ENCODE results near the gene MAPK8. TPM values are rescaled to one million over a fixed set of nuclear protein-coding genes. Genes with fewer than 3 reads are reported as not detected.

MAPK8 gene
- total RNA-seq, 1 donor from 2014 or later, result 57.1 TPM

DNA sequence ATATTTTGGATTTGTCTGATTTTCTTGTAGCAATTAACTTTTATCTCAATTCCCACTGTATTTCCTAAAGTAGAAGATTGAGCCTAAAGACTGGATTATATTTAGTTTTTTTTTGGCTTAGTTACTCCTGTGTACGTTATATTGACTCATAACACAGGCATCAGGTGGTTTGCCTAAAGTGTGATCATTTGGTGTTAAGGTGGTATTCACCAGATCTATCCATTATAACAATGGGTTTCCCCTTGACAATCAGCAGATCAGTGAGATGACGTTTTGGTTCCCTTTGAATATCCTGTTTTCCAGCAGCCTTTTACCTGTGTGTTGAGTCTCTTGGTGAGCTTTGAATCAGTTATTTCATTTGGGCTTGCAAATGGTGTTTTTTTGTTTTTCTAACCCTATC is 18.1 kb downstream of the MAPK8 start:
- no peak for DNase-seq (ENCODE audit: extremely low spot score, unreplicated experiment)
- no peaks in the 10 kb centered on the region for H3K9me3 Mint-ChIP-seq (ENCODE audit: unreplicated experiment)
- no peak overlapping the region for H3K27ac Mint-ChIP-seq (ENCODE audit: unreplicated experiment)
- no peak overlapping the region for H3K4me3 Mint-ChIP-seq (ENCODE audit: unreplicated experiment)
- TF ChIP-seq, protein P1, sequence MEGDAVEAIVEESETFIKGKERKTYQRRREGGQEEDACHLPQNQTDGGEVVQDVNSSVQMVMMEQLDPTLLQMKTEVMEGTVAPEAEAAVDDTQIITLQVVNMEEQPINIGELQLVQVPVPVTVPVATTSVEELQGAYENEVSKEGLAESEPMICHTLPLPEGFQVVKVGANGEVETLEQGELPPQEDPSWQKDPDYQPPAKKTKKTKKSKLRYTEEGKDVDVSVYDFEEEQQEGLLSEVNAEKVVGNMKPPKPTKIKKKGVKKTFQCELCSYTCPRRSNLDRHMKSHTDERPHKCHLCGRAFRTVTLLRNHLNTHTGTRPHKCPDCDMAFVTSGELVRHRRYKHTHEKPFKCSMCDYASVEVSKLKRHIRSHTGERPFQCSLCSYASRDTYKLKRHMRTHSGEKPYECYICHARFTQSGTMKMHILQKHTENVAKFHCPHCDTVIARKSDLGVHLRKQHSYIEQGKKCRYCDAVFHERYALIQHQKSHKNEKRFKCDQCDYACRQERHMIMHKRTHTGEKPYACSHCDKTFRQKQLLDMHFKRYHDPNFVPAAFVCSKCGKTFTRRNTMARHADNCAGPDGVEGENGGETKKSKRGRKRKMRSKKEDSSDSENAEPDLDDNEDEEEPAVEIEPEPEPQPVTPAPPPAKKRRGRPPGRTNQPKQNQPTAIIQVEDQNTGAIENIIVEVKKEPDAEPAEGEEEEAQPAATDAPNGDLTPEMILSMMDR (IDR thresholded peaks at IDR 0.05), result no peak
- H3K36me3 Mint-ChIP-seq (ENCODE audit: unreplicated experiment), result peaks cover 2% of the 10 kb centered on the region
- H3K27me3 Mint-ChIP-seq (ENCODE audit: unreplicated experiment), result no peaks in the 10 kb centered on the region
- H3K4me1 Mint-ChIP-seq (ENCODE audit: unreplicated experiment), result peaks cover 11% of the 10 kb centered on the region

DNA sequence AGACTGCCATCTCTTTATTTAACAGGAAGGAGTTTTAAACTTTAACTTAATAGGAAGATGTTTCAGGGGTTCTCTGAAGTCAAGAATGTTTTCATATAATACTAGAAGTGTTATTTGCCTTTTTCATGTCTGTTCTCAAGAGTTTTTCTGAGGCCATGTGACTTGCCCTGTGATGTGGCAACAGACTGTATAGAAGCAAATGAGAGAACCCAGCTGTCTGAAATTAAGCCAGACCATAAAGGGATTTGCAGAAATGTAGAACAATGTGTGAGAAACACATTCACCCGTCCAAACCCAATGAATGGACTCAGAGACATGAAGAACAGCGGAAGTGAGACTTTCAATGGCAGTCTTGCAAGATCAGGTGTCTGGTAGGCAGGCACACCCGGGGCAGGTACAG is 23.8 kb downstream of the MAPK8 start:
- Mint-ChIP-seq H3K36me3 (ENCODE audit: unreplicated experiment) (peaks cover 32% of the 10 kb centered on the region), H3K9me3 (ENCODE audit: unreplicated experiment) (peaks cover 23% of the 10 kb centered on the region), H3K4me1 (ENCODE audit: unreplicated experiment) (peaks cover 3% of the 10 kb centered on the region), H3K27me3 (ENCODE audit: unreplicated experiment) (no peaks in the 10 kb centered on the region), H3K4me3 (ENCODE audit: unreplicated experiment) (no peak overlapping the region), H3K27ac (ENCODE audit: unreplicated experiment) (no peak overlapping the region)
- TF ChIP-seq, protein P1 (IDR thresholded peaks at IDR 0.05), result no peak
- DNase-seq (ENCODE audit: extremely low spot score, unreplicated experiment), result no peak

DNA sequence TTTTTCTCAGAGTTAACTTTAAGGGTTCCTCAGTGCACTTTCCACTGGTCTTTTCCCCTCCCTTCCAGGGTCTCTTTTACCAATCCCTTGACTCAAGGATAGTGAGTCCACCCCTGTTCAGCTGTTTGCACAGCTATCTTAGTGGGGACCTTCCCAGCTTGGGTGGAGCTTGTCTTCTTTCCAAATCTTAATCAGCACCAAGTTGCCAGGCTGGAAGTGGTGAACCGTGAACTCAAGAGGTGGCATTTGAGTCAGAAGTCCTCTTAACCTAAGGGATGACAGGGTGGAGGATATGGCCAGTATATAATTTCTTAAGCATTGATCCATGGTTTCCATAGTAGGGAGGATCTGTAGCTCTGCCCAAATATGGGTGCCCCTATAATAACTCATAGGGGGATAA is 25.0 kb downstream of the MAPK8 start:
- peaks cover 3% of the 10 kb centered on the region for H3K4me1 Mint-ChIP-seq (ENCODE audit: unreplicated experiment)
- H3K36me3 Mint-ChIP-seq (ENCODE audit: unreplicated experiment), result peaks cover 32% of the 10 kb centered on the region
- DNase-seq (ENCODE audit: extremely low spot score, unreplicated experiment), result no peak
- no peaks in the 10 kb centered on the region for H3K27me3 Mint-ChIP-seq (ENCODE audit: unreplicated experiment)
- H3K4me3 Mint-ChIP-seq (ENCODE audit: unreplicated experiment), result no peak overlapping the region
- H3K9me3 Mint-ChIP-seq (ENCODE audit: unreplicated experiment), result peaks cover 23% of the 10 kb centered on the region
- TF ChIP-seq, protein P1 (IDR thresholded peaks at IDR 0.05), result no peak
- H3K27ac Mint-ChIP-seq (ENCODE audit: unreplicated experiment), result no peak overlapping the region

DNA sequence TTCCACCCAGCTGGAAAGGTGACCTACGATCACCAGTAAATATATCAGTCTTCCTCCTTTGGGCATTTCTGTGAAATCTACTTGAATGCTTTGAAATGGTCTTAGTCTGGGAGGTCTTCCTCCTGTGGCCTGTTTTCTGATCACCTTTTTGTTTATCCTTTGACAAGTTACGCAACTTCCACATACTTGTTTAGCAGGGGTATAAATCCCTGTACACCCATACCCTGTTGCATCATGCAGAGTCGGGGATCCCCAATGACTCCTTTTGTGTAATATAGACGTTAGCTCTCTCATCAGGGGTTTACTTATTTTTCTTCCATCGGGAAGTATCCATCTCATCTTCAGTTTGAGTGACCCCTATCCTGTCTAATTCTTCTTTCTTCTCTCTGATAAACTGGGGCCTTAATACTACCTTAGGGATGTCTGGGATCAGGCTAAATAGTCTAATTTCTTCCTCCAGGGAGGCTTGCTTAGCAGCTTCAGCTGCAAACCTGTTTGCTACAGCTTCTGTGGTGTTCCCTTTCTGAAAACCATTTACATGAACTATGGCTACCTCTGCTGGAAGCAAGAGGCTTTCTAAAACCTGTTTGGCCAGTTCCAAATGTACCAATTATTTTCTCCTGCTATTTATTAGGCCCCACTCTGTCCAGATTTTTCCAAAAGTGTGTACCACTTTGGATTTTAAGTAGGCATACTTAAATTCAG is 25.8 kb downstream of the MAPK8 start:
- no peak for DNase-seq (ENCODE audit: extremely low spot score, unreplicated experiment)
- no peaks in the 10 kb centered on the region for H3K27me3 Mint-ChIP-seq (ENCODE audit: unreplicated experiment)
- H3K9me3 Mint-ChIP-seq (ENCODE audit: unreplicated experiment), result peaks cover 23% of the 10 kb centered on the region
- TF ChIP-seq, protein P1 (IDR thresholded peaks at IDR 0.05), result no peak
- H3K36me3 Mint-ChIP-seq (ENCODE audit: unreplicated experiment), result peaks cover 34% of the 10 kb centered on the region
- H3K27ac Mint-ChIP-seq (ENCODE audit: unreplicated experiment), result no peak overlapping the region
- no peak overlapping the region for H3K4me3 Mint-ChIP-seq (ENCODE audit: unreplicated experiment)
- peaks cover 3% of the 10 kb centered on the region for H3K4me1 Mint-ChIP-seq (ENCODE audit: unreplicated experiment)

DNA sequence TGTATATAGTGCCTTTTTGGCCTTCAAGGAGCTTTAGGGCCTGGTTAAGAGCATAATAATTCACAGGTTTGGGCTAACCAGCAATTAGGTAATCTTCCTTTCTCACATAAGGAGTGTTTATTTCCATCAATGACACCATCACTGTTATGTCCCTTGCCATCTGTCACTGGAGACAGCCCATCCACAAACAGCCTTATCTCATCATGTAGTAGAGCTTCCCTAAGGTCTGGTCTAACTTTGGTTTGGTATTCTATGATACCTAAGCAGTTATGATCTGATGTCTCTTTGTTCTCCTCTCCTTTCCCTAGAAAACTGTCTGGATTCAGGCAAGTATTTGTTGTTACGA is 26.4 kb downstream of the MAPK8 start:
- no peak for DNase-seq (ENCODE audit: extremely low spot score, unreplicated experiment)
- TF ChIP-seq, protein P1 (IDR thresholded peaks at IDR 0.05), result no peak
- no peak overlapping the region for H3K4me3 Mint-ChIP-seq (ENCODE audit: unreplicated experiment)
- H3K27ac Mint-ChIP-seq (ENCODE audit: unreplicated experiment), result no peak overlapping the region
- peaks cover 38% of the 10 kb centered on the region for H3K36me3 Mint-ChIP-seq (ENCODE audit: unreplicated experiment)
- peaks cover 23% of the 10 kb centered on the region for H3K9me3 Mint-ChIP-seq (ENCODE audit: unreplicated experiment)
- H3K27me3 Mint-ChIP-seq (ENCODE audit: unreplicated experiment), result no peaks in the 10 kb centered on the region
- peaks cover 3% of the 10 kb centered on the region for H3K4me1 Mint-ChIP-seq (ENCODE audit: unreplicated experiment)
